Measurements from ENCODE around the gene DCAKD. TPM values are rescaled to one million over a fixed set of nuclear protein-coding genes. Genes with fewer than 3 reads are reported as not detected.

DCAKD gene
- total RNA-seq, 1 donor from 2014 or later, result 19.3 TPM

DNA sequence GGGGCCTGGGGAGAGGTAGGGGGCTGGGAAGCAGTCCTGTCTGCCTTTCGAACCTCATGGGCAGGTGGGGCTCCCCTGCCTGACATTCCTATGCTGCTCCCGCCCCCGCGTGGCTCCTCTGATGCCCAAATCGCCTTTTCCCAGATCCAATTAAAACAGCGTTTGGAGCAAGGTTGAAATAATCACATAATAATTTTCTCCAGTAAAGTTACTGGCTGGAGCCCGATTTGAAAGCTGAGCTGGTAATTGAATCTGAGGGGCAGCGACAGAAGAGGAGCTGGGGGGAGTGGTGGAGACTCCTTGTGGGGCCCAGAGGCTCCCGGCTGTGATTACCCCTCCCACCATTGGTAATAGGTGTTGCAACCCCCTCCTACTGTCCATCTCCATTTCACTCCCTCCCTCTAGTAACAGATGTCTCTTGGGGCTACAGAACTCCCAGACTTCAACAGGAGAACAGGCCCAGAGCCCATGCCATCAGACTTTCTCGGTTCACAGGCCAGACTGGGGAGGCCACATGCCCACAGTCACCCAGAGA lies 44.4 kb downstream of the DCAKD start:
- no peak for DNase-seq (ENCODE audit: low spot score)
- ATAC-seq, result no peak

DNA sequence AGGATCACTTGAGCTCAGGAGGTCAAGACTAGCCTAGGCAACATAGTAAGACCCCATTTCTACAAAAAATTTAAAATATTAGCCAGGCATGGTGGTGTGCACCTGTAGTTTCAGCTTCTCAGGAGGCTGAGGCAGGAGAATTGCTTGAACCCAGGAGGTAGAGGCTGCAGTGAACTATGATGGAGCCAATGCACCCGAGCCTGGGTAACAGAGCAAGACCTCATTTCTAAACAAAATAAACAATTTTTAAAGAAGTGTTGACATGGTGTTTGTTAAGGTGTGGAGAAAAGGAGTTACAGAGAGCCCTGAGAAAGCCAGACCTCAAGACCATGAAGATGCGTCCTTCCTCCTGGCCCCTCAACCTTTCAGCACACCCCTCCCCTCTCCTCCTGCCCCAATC lies 45.7 kb downstream of the DCAKD start:
- no peak for ATAC-seq
- DNase-seq (ENCODE audit: low spot score), result no peak

DNA sequence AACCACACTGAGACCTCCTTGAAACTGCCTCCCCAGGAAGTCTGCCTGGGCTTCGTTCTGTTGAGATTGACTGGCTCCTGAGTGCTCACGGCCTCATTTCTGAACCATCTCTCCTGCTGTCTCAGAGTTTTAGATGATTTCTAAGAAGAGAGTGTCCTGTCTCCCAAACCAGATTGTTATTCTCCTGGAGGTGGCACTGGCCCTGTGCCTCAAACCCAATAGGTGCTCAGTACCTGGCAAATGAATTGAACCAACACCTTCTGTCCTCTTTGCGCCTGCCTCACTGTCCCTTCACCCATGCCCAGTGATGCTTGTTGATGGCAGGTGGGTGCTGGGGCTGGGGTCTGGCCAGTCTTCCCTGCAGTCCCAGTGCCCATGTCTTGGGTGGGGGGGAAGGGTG lies 47.0 kb downstream of the DCAKD start:
- ATAC-seq, result no peak
- no peak for DNase-seq (ENCODE audit: low spot score)

DNA sequence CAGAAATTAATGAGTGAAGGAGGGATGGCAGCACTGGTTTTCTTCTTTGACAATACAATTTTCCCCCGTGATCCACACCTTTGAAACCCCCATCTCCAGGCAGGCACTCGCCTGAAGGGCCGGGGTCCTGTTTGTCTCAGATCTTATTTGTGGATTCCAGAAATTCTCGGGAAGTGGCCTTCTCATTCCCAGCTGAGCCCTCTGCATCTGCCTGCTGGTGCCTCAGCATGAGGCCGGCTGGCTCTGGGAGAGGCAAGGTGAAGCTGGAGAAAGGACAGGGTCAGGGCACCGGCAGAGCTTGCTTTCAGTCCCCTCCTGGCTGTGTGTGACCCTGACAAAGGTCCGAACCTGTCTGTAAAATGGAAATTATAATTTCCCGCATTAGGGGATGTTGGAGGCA lies 47.6 kb downstream of the DCAKD start:
- ATAC-seq (no peak), DNase-seq (ENCODE audit: low spot score) (no peak)

DNA sequence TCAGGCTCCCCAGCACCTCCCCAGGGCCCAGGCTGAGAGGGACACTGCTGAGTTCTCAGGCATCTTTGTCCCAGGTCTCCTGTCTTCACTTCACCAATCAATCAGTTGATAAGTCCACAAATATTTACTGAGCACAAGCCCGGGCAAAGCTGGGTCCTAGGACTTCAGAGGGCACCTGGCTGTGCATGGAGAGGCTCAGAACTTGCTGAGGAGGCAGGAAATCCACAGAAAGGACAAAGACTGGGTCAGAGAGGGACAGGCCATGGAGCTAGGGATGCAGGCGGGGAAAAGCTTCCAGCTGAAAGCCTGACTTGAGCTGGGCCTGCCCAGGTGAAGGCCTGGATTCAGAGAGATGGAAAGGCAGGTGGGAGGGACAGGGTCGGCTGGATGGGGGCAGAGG lies 50.1 kb downstream of the DCAKD start:
- peak; percentile 64 for ATAC-seq

DNA sequence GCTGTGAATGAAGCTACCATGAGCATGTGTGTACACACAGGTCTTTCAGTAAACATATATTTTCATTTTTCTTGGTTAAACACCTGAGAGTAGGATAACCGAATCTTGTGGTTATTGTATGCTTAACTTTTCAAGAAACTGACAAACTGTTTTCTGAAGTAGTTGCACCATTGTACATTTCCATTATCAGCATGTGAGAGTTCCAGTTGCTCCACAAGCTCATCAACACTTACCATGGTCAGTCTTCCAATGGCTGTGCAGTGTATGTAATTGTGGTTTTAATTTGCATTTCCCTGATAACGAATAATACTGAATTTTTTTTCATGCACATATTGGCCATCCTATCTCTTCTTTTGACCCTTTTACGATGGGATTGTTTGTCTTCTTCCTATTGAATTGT lies 52.0 kb downstream of the DCAKD start:
- DNase-seq (ENCODE audit: low spot score) (no peak), ATAC-seq (no peak)

More for the DNA sequence above, 50.1 kb downstream of the DCAKD start:
- DNase-seq (ENCODE audit: low spot score), result no peak

DNA sequence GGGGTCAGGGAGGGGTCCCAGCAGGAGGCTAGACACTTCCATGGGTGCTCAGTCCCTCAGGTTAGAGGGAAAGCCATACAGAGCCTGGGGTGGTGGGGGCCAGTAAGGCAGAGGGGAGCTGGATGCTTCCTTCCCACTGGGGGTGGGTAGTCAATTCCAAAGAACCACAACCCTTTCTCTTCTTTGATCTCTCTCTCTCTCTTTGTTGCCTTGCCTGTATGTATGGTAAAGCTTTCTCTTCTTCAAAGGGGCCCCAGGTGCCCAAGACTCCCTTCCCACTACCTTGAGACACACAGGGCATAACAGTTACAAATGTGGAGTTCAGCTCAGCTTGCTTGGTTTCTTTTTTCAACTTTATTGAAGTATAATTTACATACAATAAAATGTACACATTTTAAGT lies 52.8 kb downstream of the DCAKD start:
- no peak for DNase-seq (ENCODE audit: low spot score)

DNA sequence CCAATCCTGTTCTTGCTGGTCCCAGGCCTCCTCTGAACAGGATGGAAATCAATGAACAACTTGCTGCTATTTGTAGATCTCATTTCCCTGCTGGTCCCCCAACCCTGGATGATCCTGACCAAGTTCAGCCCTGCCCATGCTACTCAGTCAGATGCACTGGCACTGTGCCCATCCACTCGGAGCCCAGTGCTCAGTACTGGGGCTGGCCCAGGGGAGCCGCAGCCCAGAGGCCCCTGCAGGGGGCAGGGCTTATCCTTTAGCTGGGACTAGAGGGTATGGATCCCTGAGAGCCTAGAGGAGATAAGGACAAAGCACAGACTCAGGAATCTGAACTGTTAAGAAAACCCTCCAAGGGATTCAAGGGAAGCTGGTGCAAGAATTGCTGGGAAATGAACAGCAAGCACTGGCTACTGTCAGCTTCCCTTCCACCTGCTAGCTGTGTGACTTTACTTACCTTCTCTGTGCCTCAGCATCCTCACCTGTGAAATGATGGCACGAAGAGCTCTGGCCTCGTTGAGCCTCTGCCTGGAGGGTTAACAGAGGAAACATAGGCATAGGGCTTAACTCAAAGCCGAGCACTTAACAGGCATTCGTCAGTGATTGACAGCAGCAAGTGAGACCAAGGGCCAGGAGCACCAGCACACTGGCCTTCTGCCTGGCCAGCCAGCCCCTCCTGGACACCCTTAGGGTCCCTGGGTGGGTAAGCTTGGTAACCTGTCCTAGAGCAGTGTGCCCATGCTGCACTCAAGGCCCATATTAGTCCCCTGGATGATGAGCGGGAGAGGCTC lies 53.5 kb downstream of the DCAKD start:
- DNase-seq (ENCODE audit: low spot score) (no peak), ATAC-seq (no peak)

More for the DNA sequence above, 52.8 kb downstream of the DCAKD start:
- no peak for ATAC-seq

DNA sequence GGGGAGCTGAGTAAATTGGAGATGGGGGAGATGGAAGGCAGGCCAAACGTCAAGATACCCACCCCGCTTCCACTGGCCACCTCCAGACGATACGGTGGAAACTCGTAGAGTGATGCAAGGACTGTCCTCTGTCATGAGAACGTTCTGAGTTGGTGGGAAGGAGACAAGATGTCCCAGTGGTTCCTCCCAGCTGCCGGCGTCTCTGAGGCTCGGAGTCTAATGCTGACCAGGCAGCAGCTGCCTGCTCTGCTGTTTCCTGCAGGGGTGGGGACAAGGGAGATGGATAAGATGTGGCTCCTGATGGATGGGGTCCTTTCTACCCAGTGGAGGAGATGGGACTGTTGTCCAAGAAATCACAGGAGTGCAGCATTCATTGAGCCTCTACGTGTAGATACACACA lies 55.1 kb downstream of the DCAKD start:
- no peak for ATAC-seq

DNA sequence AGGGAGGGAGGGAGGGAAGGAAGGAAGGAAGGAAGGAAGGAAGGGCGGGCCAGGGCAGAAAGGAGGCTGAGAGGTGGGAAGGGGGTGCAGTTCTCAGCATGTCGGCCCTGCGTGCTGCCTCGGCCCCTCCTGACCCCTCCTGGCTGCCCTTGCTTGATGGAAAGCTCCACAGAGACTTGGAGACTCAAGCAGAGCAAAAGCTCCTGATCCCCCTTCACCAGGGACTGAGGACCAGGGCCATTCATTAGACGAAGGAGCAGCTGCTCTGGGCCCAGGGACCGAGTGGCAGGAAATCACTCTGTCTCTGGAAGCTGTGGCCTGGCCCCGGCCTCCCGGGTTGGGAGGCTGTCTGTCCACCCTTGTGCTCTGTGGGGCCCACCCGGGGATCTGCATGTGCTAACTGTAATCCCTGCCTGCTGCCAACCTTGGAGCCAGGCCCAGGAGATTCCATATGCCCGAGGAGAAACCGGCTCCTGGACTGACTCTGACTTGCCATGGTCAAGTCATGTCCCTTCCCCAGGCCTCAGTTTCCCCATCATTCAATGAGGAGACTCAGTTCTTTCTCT lies 55.9 kb downstream of the DCAKD start:
- ATAC-seq (no peak), DNase-seq (ENCODE audit: low spot score) (no peak)

More for the DNA sequence above, 55.1 kb downstream of the DCAKD start:
- DNase-seq (ENCODE audit: low spot score), result no peak

DNA sequence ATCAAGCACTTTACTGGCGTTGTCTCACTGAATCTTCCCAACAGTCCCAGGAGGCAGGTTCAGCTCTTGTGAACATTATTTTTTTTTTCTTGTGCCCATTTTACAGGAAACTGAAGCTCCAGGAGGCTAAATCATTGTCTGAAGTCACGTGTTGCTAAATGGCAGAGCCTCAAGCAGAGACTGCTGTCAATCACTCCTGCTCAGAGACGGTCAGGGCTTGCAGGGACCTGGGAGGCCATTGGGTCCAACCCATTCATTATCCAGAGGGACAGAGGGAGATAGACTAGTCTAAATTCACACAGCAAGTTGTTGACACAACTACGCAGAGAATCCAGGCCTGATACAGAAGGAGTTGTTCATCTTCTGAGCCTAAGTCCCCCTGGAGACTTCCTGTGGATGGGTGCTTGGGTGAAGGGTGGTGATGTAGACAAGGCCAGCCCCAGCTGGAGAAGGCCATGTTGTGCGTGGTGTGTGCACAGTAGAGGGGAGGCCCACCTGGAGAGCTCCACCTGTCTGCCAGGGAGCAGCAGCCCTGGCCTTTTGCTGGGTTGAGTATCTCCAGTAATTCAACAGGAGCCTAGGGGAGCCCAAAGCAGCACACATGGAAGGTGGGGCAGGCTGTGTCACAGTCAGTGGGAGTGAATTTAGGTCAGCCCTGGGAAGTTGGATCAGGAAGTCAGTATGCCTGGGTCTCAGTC lies 59.0 kb downstream of the DCAKD start:
- ATAC-seq, result no peak
- DNase-seq (ENCODE audit: low spot score), result no peak

DNA sequence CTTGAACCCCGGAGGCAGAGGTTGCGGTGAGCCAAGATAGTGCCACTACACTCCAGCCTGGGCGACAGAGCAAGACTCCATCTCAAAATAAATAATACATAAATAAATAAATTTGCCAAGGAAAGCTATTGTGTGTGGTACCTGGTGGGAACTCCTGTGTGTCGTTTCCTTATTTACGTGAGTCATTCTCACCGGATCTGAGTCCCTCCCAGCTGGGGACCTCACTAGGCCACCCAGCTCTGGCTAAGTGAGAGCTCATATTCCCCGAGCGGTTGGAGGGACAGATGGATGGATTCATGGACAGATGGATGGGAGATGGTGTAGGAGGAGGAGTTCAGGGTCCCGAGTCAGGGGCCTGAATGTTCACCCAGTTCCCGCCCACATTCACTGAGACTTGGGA lies 60.4 kb downstream of the DCAKD start:
- ATAC-seq, result no peak
- DNase-seq (ENCODE audit: low spot score), result no peak

DNA sequence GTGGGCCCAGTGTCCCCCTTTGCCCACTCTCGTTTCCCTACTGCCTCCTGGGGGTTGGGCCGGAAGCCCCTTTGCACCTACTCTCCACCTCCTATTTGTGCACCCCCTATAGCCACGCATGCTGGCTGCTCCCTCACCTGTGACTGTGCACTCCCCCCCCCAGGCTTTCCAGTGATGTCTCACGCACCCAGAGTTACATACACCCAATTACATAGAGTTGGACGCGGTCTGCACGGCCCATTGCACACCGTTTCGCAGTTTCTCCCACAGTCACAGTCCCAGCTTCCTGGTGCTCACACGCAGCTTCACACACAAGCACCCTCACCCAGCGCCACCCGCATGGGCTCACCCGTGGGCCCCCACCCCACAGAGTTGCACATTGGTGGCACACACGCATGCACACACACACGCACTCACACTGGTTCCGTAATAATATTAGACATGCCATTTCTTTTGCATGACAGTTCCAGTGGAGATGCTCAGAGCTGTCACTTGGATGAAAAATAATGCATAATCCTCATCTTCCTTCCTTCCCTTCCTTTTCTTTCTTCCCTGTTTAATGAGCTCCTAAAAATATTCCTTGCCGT lies 61.8 kb downstream of the DCAKD start:
- DNase-seq (ENCODE audit: low spot score), result no peak
- ATAC-seq, result no peak

DNA sequence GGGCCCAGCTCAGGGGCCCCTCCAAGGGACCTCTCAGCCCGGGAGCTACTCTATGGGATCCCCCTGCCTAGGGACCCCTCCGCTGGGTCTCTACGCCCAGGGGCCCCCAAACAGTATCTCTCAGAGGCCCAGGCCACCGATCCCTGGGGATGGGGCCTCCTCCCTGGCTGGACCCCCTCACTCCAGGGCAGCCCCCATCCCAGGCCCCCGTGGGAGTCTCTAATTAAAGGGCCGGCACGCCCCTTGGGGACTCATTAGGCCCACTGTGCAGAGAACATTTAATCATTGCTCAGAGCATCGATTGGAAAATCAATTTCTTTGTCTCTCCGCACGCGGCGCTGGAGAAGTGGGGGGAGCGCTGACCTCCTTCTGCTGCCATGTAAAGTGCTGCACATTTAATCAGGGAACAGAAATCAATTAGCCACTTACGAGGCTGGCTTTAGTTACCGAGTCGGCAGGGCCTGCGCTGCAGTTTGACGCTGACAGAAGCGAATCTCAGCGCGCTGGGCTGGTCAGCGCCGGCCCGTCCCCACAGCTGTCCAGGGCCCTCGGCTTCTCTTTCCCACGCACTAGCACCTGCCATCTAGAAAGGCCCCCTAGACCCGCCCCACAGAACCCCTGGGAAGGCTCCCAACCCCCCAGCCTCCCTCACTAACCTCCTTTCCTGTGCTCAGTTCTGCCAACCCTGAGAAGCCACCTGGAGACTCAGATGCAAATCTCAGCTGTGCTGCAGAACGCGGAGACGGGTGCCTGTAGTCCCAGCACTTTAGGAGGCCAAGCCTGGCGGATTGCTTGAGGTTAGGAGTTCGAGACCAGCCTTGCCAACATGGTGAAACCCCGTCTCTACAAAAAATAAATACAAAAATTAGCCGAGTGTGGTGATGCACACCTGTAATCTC lies 63.1 kb downstream of the DCAKD start:
- ATAC-seq (peak; percentile 46), DNase-seq (ENCODE audit: low spot score) (no peak)

DNA sequence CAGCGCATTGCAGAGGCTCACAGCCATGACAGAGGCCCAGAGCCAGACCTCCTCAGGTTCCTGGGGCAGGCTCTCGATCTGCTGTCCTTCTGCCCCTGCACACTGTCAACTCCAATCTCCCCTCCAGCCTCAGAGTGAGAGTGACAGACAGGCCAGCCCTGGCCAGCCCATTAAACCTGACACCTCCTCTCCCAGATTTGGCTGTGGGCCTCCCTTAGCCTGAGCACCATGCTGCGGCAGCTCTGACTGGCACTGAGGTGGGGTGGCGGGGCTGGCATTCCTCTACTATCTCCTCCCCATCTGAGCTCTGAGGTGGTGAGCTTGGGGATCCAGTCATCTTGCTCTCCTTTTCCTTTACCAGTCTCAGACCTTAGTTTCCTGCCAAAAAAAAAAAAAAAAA lies 67.9 kb downstream of the DCAKD start:
- DNase-seq (ENCODE audit: low spot score) (no peak), ATAC-seq (no peak)

DNA sequence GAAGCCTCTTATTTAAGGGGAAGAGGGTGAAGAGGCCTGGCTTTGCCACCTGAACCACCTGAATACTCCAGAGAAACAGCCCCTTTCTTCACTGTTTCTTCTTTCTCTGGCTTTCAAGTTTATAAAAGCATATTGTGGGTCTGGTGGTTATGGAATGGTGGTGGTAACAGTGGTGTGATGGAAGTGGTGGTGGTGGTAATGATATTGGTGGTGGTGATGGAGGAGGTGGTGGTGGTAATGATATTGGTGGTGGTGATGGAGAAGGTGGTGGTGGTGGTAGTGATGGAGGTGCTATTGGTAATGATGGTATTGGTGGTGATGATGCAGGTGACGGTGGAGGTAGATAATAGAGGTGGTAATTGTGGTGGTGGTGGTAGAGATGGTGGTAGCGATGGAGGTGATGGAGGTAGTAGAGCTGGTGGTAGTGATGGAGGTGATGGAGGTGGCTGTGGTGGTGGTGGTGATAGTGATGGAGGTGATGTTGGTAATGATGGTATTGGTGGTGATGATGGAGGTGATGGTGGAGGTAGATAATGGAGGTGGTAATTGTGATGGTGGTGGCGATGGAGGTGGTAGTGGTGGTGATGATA lies 69.2 kb downstream of the DCAKD start:
- no peak for DNase-seq (ENCODE audit: low spot score)
- ATAC-seq, result no peak

DNA sequence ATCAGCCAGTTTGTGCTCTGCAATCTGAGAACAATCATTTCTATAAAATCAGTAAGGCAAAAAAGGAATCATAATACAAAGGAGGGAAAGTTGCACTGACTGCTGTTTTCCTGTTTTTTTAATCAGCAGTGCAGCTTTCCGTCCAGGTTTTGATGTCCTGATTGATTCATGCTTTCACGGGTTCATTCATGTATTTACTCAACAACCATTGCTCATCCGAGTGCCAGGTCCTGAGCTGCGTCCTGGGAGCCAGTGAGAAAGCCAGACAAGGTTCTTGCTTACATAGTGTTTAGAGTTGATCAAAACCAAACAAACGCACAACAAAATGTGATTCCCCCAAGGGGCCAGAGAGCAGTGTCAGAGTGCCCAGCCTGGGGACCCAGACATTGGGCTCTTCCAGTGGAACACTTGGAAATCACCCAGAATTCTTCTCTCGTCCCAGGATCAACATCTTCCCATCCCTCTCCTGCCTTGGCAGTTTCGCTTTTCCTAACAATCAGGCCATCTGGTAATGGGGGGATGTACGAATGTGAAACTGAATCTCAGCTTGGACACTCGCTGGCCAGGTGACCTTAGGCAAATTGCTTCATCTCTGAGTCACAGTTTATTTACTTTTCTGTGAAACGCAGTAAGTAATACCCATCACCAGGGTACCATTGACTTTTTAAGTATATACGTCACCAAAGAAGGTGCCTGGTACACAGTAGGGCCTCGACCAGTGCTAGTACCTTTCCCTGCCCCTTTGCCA lies 70.0 kb downstream of the DCAKD start:
- peak; percentile 70 for DNase-seq (ENCODE audit: low spot score)
- peak; percentile 83 for ATAC-seq

DNA sequence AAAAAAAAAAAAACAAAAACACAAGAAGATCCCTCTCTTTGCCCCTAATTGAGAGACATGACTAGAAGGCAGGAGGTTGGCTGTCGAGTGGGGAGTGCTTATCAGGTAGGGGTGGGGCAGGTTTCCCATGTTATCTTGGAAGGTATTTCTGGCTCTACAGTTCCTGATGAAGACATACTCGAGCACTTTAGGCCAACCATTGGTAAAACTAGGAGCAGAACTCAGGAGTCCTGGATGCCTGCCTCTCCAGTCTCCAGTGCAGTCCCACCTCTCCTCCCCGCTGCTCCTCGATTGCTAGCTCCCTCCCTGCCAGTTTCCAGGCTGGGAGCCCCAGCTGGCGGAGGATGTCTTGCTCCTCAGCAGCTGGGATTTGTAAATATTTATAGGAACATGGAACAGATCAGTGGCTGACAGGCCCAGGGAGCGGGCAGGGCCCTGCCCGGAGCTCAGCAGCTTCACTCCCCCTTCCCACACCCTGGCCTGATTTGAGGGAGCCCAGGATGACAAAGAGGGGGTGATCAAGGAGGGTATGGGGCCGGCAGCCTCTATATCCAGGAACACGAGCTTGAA lies 71.9 kb downstream of the DCAKD start:
- ATAC-seq (no peak), DNase-seq (ENCODE audit: low spot score) (no peak)

DNA sequence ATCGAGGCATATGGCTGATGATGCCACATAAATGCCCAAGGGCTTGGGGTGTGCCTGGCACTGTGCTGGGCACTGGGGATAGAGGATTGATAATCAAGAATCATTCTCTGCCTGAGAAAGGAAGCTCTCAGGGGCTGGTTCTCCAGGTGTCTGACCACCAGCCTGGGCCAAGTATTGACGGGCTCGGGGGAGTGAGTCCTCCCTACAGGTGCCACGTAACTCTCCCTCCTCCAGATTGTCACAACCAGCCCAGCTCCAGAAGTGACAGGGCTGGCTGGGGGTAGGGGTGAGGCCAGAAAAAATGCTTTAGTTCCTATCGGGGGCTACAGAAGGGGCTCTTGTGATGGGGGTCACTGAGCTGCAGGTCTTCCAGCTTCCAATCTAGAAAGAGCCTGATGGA lies 72.6 kb downstream of the DCAKD start:
- ATAC-seq (no peak), DNase-seq (ENCODE audit: low spot score) (no peak)

Data from left lobe of liver (tissue), 2 donors.